Activated T-cell treated with anti-CD3 and anti-CD28 coated beads for 48 hours (primary cell): ENCODE results near the gene GRM1.
"Not testable (repeated sequence)": the region's sequence is repeated elsewhere in the genome, so short reads cannot be mapped to it uniquely, and the experiment has no call there.

Experiments used
- DNase-seq: peaks from one replicate; pipeline ENCODE4 v3.0.0-alpha.2; 2020; ENCODE audit warnings: low read depth

GRM1 gene

DNA sequence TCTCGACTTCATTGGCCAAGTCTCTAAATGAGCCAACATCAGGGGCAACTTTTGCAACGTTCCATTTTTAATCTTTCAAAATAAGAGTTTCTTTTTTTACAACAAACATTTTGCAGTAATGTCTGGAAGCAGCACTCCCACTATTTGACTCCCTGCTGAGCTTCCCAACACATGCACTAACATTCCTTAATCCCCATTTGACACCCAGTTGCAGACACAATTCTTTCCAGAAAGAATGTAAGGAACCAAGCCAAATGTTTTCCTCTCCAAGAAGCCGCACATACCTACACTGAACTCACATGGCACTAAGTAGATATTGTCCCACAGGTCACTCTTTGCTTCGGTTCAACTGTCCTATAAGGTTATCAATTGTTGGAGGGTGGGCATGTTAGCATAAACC lies 165.6 kb downstream of the GRM1 start:
- no peak for DNase-seq

DNA sequence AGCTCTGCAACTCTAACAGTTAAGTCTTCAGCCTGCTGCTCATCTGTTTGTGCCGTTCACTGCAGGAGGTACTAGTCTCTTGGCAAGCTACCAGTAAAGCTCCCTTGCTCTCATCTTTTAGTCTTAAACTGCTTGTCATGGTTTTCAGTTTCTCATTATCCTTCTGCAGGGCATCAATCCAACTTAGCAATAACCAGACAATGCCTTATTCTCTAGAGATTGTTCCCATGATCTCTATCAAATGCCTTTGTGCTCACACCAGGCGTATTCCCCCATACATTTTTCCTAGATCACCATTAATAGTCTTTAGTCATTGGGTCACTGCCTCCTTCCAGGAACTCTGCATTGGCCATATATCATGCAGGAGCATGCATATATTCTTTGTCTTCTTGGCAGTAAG lies 171.3 kb downstream of the GRM1 start:
- DNase-seq: no peak

DNA sequence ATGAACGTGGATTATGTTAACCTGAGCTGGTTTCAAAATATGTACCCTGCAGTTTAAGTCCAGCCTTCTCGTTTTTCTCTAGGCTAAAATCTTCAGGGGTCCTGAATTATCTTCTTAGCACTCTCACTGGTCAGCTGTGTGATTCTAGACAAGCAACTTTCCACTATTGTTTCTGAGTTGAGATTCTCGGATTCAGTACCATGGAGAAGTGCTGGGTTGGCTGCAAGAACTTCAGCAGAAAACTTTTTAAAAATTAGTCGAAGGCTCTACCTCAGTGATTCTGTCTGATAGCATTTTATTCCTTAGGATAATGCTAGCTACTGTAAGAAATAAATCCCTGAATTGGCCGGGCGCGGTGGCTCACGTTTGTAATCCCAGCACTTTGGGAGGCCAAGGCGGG lies 173.7 kb downstream of the GRM1 start:
- no peak for DNase-seq

DNA sequence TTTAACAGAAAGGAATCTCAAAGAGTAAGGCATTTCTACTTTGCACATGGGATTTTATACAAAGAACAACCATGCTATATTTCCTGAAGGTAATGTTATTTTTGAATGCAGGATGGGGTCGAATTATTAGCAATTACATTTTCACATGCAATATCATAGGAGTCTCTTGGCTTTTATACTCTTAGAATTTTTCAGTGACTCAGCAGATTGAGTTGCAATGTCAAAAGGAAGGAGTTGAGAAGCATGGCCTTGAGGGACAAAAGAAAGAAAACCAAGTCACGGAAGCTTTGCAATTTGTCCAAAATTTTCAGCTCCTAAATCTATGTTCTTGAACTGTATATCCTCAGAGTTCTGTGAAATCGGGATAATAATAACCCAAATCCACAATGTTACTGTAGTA lies 181.1 kb downstream of the GRM1 start:
- DNase-seq: no peak

DNA sequence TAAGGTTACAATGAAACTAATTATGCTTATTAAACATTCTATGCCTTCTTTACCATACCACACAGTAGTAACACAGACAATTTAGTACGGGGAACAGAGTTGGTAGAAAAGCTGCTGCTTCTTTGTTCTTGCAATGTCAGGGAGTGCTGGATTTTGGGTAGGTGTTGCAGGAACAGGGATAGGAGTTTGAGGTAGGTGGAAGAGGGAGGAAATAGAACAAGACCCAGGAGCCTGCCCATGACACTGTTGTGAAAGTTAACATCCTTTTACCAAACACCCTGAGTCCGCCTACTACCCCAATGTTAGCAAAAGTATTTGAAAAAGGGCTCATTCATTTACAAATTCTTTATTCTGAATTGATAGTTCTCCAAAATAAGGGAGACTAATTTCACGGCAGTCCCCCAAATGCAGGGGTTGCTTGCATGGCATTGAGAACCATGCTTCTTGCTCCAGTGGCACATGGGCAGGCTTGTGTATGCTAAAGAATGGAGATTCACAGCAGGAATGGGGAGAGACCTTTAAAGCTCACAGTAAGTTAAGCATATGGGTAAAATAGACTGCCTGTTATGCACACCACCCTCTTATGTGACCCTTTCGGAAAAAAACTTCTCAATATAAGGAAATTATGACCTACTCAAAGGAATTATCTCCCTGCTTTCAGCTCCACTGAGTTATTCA lies 181.7 kb downstream of the GRM1 start:
- DNase-seq: no peak

DNA sequence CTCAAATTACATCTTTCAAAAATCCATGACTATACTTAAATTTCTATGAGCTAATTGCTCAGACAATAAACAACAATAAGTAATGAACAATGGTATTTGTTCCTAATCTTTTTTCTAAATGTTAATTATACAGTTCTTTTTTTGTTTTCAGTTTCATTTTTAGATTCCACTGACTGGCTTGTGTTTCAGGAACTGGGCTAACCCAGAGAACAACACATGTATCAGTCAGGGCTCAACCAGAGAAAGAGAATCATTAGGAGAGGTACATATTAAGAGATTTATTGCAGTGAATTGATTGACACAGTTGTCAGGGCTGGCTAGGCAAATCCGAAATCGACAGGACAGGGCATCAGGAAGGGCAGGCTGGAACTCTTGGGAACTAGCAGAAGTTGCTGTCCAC lies 182.8 kb downstream of the GRM1 start:
- no peak for DNase-seq

DNA sequence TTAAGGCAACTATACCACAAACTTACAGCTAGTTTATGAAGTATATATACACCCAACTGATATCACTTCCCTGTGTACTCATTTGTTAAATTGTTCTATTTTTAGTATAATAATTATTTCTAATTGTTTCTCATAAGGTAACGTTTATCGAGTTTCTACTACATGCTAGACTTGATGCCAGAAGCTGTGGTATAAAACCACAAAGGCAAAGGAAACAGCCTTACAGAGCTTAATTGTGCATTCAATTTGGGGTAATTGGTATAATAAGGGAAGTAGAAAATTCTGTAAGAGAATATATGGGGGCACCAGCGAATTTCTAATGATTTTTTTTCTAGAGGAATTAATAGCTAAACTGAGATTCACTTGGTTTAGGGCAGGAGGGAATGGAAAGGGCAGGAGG lies 183.9 kb downstream of the GRM1 start:
- no peak for DNase-seq

DNA sequence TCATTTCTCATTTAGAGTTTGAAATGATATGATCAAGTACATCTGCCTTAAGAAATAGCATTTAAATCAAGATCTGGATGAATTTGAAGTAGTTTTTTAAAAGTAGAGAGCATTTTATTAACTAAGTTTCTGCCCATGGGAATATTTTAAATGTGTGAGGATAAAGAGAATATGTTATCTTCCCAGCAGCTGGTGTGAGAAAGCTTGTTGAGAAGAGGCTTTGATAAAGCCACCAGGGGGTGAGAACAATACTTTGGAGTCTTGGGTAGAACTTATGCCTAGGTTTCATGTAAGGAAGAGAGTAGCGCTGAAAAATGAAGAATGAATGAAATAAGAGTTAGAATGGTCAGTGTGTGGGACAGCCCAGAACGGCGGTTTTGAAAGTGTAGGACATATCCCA lies 190.2 kb downstream of the GRM1 start:
- no peak for DNase-seq

DNA sequence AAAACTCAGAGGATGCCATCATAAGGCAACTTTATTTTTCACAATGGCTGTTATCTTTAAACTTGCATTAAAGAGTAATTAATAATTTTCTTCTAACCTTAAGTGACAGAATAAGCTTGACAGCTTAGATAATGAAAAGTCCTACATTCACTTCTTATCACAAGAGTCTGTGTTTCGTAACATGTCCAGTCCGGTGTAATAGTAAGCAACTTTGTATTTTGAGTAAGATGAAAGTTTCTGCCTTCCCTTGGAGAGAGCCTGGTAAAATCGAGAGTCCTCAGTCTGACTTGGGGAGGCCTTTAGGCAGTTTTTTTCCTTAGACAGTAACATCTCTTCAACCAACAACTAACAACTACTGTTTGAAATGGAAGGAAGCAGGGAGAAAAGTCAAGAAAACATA lies 195.6 kb downstream of the GRM1 start:
- no peak for DNase-seq

DNA sequence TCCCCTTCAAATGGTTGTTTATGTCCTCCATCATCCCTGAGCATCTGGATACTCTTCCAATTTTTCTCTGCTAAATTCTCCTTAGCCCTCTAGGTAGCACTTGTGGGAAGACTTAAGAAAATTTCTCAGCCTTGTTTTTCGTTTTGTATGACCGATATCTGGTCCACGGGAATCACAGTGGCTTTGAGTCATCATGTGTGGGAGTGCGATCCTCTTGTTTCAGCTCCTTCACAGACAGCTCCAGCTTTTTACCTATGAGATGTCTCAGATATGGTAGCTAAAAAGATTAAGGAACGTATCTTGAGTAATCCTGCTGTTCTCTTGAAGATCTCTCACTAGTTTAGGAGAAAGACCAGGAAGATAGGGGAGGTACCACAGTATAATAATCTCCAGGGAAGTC lies 196.1 kb downstream of the GRM1 start:
- no peak for DNase-seq

DNA sequence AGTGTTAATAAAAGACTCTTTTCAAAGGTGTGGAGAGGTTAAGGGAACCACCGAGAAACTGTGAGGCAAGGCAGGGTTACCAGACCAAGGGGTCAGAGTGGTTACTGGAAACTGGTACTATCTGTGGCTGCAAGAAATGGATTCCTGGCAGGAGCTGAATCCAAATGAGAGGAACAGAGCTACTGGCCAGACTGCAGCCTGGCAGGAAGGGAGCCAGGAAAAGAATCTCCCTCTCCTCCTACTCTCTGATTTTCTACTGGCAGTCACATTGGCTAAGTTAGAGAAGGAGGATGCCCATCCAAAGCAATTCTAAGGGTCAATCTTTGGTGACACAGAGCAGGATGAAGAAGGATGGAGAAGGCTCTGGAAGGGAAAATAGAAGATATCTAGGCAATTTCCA lies 211.5 kb downstream of the GRM1 start:
- no peak for DNase-seq

DNA sequence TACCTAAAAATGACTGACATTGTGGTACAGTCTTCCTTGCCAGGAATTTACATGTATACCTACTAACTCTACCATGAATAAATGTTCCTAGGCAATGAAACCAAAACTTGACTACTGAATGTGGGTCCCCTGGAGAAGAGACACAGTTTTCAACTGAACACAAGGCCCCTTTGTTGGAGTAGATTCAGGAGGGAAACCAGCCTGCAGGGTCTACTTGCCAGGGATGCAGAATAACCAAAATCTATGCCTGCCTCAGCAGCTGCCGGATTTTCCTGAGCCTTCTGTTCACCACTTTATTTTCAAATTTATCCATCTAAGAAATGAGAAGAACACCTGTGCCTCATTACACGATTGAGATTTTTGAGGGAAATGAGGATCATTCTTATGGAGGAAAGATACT lies 211.9 kb downstream of the GRM1 start:
- no peak for DNase-seq

DNA sequence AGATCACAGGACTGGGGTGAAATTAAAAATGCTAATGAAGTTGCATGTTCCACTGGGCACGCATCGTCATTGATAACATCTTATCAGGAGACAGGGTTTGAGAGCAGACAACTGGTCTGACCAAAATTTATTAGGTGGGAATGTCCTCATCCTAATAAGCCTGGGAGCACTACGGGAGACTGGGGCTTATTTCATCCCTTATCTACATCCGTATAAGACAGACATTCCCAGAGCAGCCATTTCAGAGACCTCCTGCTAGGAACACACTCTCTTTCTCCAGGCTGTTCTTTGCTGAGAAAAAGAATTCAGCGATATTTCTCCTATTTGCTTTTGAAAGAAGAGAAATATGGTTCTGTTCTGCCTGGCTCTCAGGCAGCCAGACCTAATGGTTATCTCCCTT lies 214.8 kb downstream of the GRM1 start:
- not testable (repeated sequence) for DNase-seq

DNA sequence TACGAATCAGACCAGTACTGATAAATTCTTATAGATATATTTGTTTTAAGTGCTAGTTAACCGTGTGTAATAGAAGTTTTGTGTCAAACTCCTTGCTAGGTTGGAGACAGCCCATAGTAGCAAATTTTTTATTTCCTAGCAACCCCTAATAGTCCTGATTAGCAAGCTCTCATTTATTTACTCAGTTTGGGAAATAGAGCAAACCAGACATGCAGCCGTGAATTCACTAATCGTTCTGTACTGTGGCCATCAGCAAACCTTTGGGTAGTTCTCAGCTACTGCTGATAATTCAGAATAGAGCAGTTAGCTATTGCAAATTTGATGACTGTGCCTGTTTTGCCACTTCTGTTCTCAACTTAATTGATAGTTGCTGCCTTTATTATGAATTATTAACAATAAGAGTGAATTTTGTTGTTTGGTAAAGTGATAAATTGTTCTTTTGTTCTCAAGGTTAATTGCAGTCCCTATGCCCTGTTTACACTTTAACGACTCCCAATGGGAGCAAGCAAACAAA lies 215.8 kb downstream of the GRM1 start:
- no peak for DNase-seq

DNA sequence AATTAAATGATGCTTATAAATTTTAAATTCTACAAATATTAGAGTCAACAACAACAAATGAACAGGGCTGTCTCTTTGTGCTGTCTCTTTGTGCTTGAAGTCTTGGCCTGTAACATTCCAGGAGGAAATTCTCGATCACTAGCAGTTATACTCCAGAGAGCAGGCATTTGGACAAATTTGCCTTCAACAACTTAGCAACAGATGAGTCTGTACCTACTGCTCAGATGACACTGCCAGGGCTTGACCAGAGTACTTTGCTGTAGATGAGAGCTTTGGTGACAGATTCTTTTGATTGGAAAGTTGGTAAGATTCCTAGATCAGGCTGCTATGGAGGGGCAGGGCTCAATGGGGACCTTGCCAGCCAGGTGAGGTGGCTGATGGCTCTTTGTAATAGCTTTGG lies 217.2 kb downstream of the GRM1 start:
- no peak for DNase-seq

DNA sequence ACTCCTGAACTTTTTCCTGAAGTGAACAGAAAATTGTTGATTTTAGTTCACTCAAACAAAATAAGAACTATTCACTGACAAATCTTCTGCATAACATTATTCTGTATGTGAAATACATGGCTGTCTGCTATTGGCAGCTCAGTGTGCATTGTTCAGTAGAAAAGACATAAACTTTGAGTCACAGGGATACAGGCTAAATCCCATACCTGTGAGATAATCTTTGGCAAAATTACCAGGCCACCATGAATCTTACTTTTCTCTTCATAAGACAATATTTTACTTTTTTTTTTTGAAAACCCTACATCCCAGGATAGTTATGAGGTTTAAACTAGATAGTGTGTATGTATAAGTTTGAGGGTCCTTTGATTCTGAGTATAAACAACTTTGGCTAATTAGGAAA lies 224.8 kb downstream of the GRM1 start:
- DNase-seq: no peak

DNA sequence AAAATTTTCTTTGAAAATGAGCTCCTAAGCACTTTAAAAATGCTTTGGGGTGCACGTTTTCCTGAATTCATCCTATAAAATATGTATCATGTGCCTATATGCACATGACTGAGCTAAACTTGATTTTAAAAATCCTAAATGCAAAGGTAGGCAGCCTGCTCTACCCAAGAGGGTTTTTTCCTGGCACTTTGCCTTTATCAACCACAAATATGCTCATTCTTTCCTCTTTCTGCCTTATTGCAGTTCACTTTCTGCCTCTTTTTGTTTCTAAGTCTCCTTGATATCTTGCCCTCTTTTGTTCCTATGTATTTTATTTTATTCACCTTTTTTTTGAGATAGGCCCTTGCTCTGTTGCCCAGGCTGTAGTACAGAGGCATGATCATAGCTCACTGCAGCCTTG lies 229.3 kb downstream of the GRM1 start:
- no peak for DNase-seq

DNA sequence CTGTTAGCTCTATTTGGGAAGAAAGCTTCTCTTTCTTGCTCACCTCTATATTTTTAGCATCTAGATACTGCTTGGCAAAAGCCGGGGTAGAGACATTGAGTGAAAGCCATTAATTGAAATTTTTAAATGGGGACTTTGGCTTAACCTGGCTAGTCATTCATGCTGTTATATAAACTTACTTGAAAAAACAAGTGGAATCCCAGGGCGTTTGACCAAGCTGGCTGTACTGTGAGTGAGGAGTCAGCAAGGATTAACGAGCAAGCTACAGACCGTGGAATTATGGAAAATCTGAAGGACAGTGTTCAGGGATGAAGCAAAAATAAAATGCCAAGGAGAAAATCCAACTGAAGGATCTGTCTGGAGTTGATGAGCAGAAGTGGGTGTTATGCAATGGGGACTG lies 232.0 kb downstream of the GRM1 start:
- no peak for DNase-seq

DNA sequence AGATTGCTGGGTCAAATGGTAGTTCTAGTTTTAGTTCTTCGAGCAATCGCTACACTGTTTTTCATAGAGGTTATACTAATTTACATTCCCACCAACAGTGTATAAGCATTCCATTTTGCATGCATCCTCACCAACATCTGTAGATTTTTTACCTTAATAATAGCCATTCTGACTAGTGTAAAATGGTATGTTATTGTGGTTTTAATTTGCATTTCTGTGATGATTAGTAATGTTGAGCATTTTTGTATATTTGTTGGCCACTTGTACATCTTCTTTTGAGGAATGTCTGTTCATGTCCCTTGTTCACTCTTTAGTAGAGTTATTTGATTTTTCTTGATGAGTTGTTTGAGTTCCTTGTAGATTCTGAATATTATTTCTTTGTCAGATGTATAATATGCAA lies 236.2 kb downstream of the GRM1 start:
- DNase-seq: no peak

DNA sequence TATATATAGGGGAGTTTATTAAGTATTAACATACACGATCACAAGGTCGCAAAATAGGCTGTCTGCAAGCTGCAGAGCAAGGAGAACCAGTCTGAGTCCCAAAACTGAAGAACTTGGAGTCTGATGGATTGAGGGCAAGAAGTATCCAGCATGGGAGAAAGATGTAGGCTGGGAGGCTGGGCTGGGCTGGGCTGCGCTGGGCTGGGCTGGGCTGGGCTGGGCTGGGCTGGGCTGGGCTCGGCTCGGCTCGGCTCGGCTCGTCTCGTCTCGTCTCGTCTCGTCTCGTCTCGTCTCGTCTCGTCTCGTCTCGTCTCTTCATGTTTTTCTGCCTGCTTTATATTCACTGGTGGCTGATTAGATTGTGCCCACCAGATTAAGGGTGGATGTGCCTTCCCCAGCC lies 238.6 kb downstream of the GRM1 start:
- no peak for DNase-seq

DNA sequence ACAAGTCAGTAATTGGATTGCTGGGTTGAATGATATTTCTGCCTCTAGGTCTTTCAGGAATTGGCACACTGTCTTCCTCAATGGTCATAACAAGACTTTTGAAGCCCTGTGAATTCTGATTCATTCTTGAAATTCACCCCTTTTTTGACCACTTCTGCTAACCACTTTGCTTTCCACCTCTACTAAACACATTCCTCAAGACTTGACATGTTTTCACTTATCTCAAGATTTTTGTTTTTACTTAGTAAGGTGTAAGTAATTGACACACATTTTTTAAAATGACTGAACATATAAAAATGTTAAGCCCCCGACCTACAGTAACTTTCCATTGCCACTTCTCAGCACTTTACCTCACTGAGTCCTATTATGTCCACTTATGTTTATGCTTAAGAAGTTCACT lies 239.1 kb downstream of the GRM1 start:
- DNase-seq: no peak

DNA sequence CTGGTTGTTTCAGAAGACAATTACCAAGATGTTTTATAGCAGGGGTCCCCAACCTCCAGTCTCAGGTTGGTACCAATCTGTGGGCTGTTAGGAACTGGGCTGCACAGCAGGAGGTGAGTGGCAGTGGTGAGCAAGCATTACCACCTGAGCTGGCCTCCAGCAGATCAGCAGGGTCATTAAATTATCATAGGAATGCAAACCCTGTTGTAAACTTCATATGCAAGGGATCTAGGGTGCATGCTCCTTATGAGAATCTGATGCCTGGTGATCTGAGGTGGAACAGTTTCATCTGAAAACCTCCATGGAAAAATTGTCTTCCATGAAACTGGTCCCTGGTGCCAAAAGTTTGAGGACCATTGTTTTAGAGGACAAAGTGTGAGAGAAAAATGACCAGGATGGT lies 240.6 kb downstream of the GRM1 start:
- no peak for DNase-seq

DNA sequence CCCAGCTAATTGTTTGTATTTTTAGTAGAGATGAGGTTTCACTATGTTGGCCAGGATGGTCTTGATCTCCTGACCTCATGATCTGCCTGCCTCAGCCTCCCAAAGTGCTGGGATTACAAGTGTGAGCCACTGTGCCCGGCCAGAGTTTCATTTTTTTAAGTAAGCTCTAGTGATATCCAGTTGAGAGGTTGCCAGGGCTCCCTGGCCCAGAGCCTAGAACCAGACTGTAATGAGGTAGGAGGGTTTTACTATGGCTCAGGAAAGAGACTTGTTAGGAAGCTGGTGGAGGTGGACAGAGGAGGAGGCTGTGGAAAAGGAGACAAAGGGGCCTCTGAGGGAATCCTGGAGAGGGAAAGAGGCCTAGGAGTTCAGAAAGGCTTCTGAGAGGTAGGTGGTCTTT lies 242.3 kb downstream of the GRM1 start:
- DNase-seq: not testable (repeated sequence)

DNA sequence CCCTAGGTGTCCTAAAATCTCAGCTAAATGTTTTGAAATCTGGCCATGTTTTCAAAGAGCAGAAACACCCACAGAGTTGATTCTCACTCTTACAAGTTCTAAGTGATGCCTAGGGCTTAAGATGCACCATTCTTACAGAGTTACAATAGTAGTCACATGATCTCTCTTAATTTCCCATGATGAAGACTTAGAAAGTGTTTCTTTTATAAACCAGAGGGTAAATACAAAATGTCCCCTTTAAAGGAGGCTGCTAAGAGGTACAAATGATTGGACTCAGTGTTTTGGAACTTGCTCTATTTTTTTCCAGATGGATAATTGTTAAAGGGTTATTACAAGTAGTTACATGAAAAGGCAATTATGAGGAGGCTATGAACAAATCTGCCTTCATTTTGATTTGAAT lies 244.6 kb downstream of the GRM1 start:
- DNase-seq: no peak

DNA sequence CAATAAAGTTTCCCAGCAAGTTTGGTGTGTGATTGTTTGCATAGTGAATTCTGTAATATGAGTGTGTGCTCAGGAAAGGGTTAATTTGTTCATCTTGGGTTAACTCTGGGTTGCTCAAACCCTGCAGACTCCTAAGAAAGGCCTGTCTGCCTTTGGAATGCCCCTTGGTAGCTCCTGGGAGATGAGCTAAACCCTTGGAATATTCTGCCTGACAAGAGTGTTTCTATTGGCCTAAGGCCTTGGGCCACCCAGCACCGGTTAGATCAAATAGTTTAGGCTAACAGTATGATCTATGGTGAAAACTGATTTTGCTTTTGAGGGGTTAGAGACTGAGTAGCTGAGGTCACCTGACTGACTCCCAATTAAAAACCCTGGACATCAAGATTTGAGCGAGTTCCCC lies 248.3 kb downstream of the GRM1 start:
- DNase-seq: no peak
